CD4-positive, alpha-beta T cell treated with Interleukin-4 for 4 hours (primary cell): ENCODE results near the gene DLG1.

Source experiments
- DNase-seq: peaks from one replicate; pipeline ENCODE4 v3.0.0-alpha.2; 2020

Gene DLG1

GRCh38 chr3:197165890-197166289 is 132.5 kb downstream of the DLG1 start:
- no peak for DNase-seq

- DNase-seq: no peak
Measured at GRCh38 chr3:197155046-197155445, 143.4 kb downstream of the DLG1 start.

GRCh38 chr3:197151580-197151979 is 146.8 kb downstream of the DLG1 start:
- no peak for DNase-seq

- DNase-seq: no peak
Measured at GRCh38 chr3:197149528-197149927, 148.9 kb downstream of the DLG1 start.

GRCh38 chr3:197144188-197144587 is 154.2 kb downstream of the DLG1 start:
- no peak for DNase-seq

DNA sequence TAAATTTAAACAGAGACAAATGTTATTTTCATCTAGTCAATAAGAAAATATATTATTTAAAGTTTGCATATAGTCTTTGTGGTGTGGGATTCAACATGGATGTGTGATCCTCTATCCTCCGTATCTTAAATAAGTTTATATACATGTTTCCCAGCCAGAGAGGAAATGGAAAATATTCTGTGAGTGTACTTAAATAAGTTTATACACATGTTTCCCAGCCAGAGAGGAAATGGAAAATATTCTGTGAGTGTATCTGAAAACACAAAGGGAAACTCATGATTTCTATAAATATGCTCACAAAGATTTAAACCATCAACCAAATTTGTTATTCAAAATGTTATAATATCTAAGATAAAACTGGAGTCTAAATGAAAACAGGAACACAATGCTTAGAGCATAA is 158.8 kb downstream of the DLG1 start:
- no peak for DNase-seq

DNA sequence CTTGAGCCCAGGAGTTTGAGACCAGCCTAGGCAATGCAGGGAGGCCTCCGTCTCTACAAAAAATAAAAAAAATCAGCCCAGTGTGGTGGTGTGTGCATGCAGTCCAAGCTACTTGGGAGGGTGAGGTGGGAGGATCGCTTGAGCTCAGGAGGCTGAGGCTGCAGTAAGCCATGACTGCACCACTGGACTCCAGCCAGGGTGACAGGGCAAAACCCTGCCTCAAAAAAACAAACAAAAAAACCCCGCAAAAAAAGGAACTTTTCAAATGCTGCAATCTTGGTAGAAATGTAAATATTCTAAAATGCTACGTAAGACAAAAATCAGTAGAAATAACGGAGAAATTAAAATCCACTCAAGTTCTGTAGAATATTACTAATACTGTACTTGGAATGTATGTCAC is 160.7 kb downstream of the DLG1 start:
- DNase-seq: no peak

DNA sequence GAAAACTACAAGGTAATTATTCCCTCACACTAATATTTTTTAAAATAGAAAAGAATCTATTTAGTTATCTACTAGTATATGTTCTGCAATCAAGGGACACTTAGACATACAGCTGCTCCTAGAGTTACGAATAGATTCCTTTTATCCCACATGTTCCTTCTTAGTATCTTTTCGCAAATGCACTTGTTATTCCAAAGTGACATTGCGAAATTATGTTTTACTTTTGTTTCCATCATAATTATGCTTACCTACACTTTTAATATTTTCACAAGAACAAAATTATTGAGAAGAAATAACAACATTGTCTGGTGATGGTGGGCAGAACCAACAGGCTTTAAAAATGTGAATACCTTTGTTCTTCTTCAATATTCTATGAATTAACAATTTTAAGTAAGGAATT is 161.7 kb downstream of the DLG1 start:
- no peak for DNase-seq

DNA sequence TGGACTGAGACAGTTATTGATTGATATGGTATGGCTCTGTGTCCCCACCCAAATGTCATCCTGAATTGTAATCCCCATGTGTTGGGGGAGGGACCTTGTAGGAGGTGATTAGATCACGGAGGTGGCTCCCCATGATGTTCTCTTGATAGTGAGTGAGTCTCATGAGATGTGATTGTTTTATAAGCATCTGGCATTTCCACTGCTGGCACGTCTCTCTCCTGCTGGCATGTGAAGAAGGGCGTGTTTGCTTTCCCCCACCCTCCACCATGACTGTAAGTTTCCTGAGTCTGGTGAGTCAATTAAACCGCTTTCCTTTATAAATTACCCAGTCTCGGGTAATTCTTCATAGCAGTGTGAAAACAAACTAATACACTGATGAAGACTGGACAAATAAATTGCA is 163.2 kb downstream of the DLG1 start:
- DNase-seq: no peak

GRCh38 chr3:197132916-197133530 is 165.4 kb downstream of the DLG1 start:
- no peak for DNase-seq

- DNase-seq: no peak
Measured at GRCh38 chr3:197125636-197126035, 172.8 kb downstream of the DLG1 start.

- no peak for DNase-seq
Measured at GRCh38 chr3:197124713-197125112, 173.7 kb downstream of the DLG1 start.

- DNase-seq: no peak
Measured at GRCh38 chr3:197122394-197122793, 176.0 kb downstream of the DLG1 start.

- DNase-seq: no peak
Measured at GRCh38 chr3:197117114-197117513, 181.3 kb downstream of the DLG1 start.

GRCh38 chr3:197114007-197114406 is 184.4 kb downstream of the DLG1 start:
- DNase-seq: no peak

DNA sequence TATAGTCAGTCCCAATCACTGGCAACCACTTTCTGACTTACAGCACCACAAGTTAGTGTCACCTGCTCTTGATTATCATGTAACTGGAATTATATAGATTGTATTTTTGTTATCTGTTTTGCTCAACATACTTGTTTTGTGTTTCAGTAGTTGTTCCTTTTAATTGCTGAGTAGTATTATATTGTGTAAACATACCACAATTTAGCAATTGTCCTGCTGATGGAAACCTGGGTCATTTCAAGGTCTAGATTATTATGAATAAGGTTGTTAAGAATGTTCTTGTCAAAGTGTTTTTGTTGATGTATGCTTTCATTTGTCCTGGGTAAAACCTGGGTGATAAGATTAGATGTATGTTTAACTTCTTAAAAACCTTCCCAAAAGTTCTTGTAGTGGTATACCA is 186.7 kb downstream of the DLG1 start:
- DNase-seq: no peak

GRCh38 chr3:197105786-197106185 is 192.6 kb downstream of the DLG1 start:
- no peak for DNase-seq

- DNase-seq: no peak
Measured at GRCh38 chr3:197104738-197105137, 193.7 kb downstream of the DLG1 start.

- DNase-seq: no peak
Measured at GRCh38 chr3:197103766-197104165, 194.6 kb downstream of the DLG1 start.

DNA sequence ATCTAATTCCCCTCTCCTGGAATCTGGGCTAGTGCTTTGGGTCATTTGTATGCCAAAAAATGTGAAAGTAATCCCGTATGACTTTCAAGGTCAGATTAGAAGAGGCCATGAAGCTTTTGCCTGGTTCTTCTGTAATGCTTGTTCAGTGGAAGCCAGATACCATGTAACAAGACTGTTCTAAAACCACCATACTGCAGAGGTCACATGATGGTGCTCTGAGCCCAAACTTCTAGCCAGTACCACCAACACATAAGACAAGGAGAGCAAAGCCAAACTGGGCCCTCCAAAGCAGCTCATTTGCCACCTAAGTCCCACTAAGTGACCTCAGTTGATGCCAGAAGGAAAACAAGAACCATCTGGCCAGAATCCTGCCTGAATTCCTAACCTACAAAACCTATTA is 204.5 kb downstream of the DLG1 start:
- no peak for DNase-seq

DNA sequence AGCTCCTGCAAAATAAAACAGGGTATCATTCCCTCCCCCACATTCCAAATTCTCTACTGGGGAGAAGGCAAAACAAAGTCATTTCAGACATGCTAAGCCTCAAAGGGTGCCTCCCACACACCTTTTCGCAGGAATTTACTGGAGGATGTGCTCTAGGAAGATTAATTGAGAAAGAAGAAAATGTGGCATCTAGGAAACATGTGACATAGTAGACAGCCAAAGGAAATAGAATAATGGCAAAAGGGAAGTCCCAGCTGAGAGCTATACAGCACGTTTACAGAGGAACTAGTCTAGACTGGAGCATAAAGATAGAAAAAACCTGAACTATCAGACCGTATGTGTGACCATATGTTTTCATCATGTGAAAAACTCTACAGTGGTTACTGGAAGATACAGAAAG is 210.0 kb downstream of the DLG1 start:
- DNase-seq: no peak

DNA sequence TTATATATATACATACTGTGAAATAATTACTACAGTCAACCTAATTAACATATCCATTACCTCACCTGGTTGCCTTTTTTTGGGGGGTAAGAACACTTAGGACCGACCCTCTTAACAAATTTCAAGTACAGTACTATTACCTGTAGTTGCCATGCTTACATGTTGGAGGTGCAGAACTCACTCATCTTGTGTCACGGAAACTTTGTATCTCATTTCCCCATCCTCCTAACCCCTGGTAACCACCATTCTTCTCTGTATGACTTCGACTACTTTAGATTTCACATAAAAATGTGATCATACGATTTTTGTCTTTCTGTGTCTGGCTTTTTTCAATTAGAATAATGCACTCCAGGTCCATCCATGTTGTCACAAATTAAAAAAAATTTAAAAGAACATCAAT is 213.3 kb downstream of the DLG1 start:
- DNase-seq: no peak

- no peak for DNase-seq
Measured at GRCh38 chr3:197083486-197083885, 214.9 kb downstream of the DLG1 start.

- no peak for DNase-seq
Measured at GRCh38 chr3:197082871-197083270, 215.5 kb downstream of the DLG1 start.

- DNase-seq: no peak
Measured at GRCh38 chr3:197080344-197080743, 218.1 kb downstream of the DLG1 start.

DNA sequence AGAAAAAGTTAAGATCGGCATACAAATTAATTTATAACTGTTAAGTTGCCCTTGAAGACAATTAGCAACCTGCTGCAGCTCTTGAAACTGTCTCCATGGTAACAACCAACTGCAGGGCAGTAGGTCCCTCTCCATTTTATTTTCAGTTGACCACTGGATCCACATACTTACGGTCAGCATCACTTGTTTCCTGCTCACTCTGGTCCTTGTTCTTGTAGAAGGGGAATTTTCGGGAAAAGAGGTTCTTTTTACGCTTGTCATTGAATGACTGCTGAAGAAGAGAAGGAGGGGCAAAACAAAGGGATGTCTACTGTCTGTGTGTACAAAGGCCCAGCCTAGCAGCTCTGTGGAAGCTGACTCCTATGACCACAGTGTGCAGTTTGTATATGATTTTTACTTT is 222.0 kb downstream of the DLG1 start:
- no peak for DNase-seq
